SK-N-MC (cell line): ENCODE data around the gene MYO5C.

Source experiments
- EZH2 ChIP-seq: fragments of 200-600 bp; sonication (generic); IDR thresholded peaks from one replicate; pipeline ENCODE4 v1.6.1; 2017; ENCODE audit warnings: antibody characterized with exemption
- POLR2AphosphoS5 ChIP-seq: IDR thresholded peaks from 2 replicates; pipeline ENCODE4 v1.6.1; 2012; ENCODE audit warnings: mild to moderate bottlenecking, low read depth, low read length, borderline replicate concordance

- TF ChIP-seq EZH2 (no peak), POLR2AphosphoS5 (no peak)
These were observed 2.7 kb downstream of the MYO5C start for GRCh38 chr15:52292780-52293392.
